Type B pancreatic cell (in vitro differentiated cells): ENCODE measurements around the gene KIF1A. TPM values are rescaled to one million over a fixed set of nuclear protein-coding genes. Genes with fewer than 3 reads are reported as not detected.

ENCODE experiments used
- DNase-seq: peaks from one replicate; pipeline ENCODE4 v3.0.0; 2021; ENCODE audit warnings: mixed read lengths; ENCODE audit not compliant: unreplicated experiment; ENCODE audit errors: extremely low spot score
- H3K27ac Mint-ChIP-seq: 2 replicates; pipeline ENCODE4 v1.8.0; 2021; ENCODE audit warnings: mild to moderate bottlenecking, mixed read lengths
- H3K27me3 Mint-ChIP-seq: 2 replicates; pipeline ENCODE4 v1.8.0; 2021; ENCODE audit warnings: mixed read lengths
- H3K36me3 Mint-ChIP-seq: 2 replicates; pipeline ENCODE4 v1.8.0; 2021; ENCODE audit warnings: mixed read lengths
- H3K4me1 Mint-ChIP-seq: one replicate; pipeline ENCODE4 v1.8.0; 2021; ENCODE audit warnings: mixed read lengths; ENCODE audit not compliant: unreplicated experiment
- H3K4me3 Mint-ChIP-seq: 2 replicates; pipeline ENCODE4 v1.8.0; 2021; ENCODE audit warnings: mild to moderate bottlenecking, mixed read lengths
- H3K9me3 Mint-ChIP-seq: 2 replicates; pipeline ENCODE4 v1.8.0; 2021; ENCODE audit warnings: mixed read lengths
- CTCF ChIP-seq: fragments of 200-600 bp; sonication (generic); conservative IDR thresholded peaks from 2 replicates; pipeline ENCODE4 v1.5.0; 2021; ENCODE audit warnings: antibody characterized with exemption, mild to moderate bottlenecking
- total RNA-seq: library from RNA; stranded (reverse); gene quantifications from 2 replicates; pipeline ENCODE4 v1.2.1, GENCODE V29; 2021; ENCODE audit warnings: low replicate concordance

The KIF1A gene
- total RNA-seq, 1 donor from 2014 or later, result 78.4 TPM

- Mint-ChIP-seq H3K27me3 (no peaks in the 10 kb centered on the region), H3K9me3 (no peaks in the 10 kb centered on the region), H3K27ac (peak overlapping the region; percentile 83), H3K4me3 (no peak overlapping the region), H3K36me3 (peaks cover 7% of the 10 kb centered on the region), H3K4me1 (peaks cover 21% of the 10 kb centered on the region)
- DNase-seq, result no peak
- TF ChIP-seq CTCF, result no peak
These were observed 26.5 kb downstream of the KIF1A start for GRCh38 chr2:240793313-240794177.

- Mint-ChIP-seq H3K27ac (peak overlapping the region; percentile 74), H3K9me3 (no peaks in the 10 kb centered on the region), H3K36me3 (peaks cover 7% of the 10 kb centered on the region), H3K4me1 (peaks cover 21% of the 10 kb centered on the region), H3K4me3 (peak overlapping the region; percentile 47), H3K27me3 (no peaks in the 10 kb centered on the region)
- TF ChIP-seq CTCF, result no peak
- DNase-seq, result no peak
These were observed 27.2 kb downstream of the KIF1A start for GRCh38 chr2:240792629-240793312.

GRCh38 chr2:240791821-240792628 lies 28.0 kb downstream of the KIF1A start:
- H3K4me3 Mint-ChIP-seq, result peak overlapping the region; percentile 47
- H3K27me3 Mint-ChIP-seq, result no peaks in the 10 kb centered on the region
- H3K9me3 Mint-ChIP-seq, result no peaks in the 10 kb centered on the region
- H3K36me3 Mint-ChIP-seq, result peaks cover 7% of the 10 kb centered on the region
- H3K27ac Mint-ChIP-seq, result peak overlapping the region; percentile 74
- TF ChIP-seq CTCF, result no peak
- peaks cover 21% of the 10 kb centered on the region for H3K4me1 Mint-ChIP-seq
- no peak for DNase-seq

- H3K4me1 Mint-ChIP-seq, result peaks cover 21% of the 10 kb centered on the region
- H3K27ac Mint-ChIP-seq, result no peak overlapping the region
These were observed 28.7 kb downstream of the KIF1A start for GRCh38 chr2:240791221-240791800.

More at GRCh38 chr2:240791221-240791800, 28.7 kb downstream of the KIF1A start:
- peaks cover 5% of the 10 kb centered on the region for H3K36me3 Mint-ChIP-seq
- no peak for DNase-seq
- H3K4me3 Mint-ChIP-seq, result no peak overlapping the region
- H3K9me3 Mint-ChIP-seq, result no peaks in the 10 kb centered on the region
- TF ChIP-seq CTCF, result no peak
- H3K27me3 Mint-ChIP-seq, result no peaks in the 10 kb centered on the region
